GM19468 (cell line): Measurements from ENCODE around the gene KLHL2.
A peak's percentile ranks its signal among the peaks of the same experiment; 100 is the strongest.
"Not testable (repeated sequence)": the region's sequence is repeated elsewhere in the genome, so short reads cannot be mapped to it uniquely, and the experiment has no call there.

ENCODE experiments used
- ATAC-seq: cut with Tn5 transposase; IDR thresholded peaks from one replicate; pipeline ENCODE4 v1.9.1; 2021; ENCODE audit warnings: mild to moderate bottlenecking, moderate library complexity, moderate number of reproducible peaks; ENCODE audit not compliant: unreplicated experiment; ENCODE audit errors: extremely low read depth

KLHL2 gene

GRCh38 chr4:165229490-165230200, 22.3 kb downstream of the KLHL2 start:
- ATAC-seq, result not testable (repeated sequence)

DNA sequence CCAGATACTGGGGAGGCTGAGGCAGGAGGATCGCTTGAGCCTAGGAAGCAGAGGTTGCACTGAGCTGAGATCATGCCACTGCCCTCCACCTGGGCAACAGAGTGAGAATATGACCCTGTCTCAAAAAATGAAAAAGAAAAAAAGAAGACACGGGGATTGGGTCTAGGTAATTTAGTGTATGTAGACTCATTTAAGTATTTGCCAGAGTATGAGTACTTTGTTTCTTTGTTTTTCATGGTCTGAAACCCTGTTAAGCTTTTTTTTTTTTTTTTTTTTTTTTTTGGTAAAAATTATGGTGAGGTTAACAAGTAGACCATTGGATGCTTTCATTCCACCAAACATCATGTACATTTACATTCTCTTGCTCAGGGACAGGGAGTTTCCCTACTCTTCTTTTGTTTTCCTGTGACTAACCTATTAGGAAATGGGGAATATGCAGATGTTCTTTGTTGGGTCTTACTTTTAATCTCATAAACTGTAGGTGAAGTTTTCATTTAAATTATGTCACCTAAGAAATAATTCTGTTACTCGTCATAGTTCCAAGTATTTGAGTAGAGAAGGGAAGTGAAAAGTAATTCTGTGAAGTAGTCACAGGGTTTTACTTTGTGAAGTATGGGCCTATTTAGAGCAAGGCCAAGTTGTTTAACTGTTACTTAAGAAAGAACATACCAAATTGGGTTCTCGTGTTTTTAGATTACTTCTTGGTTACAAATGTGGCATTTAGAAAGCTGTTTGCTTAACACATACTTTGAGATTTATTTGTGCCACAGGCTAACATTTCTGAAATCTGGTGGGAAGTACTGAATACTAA, 25.5 kb downstream of the KLHL2 start:
- not testable (repeated sequence) for ATAC-seq

- no peak for ATAC-seq
Measured at GRCh38 chr4:165234766-165235165, 27.4 kb downstream of the KLHL2 start.

- ATAC-seq, result not testable (repeated sequence)
Measured at GRCh38 chr4:165236852-165237251, 29.5 kb downstream of the KLHL2 start.

DNA sequence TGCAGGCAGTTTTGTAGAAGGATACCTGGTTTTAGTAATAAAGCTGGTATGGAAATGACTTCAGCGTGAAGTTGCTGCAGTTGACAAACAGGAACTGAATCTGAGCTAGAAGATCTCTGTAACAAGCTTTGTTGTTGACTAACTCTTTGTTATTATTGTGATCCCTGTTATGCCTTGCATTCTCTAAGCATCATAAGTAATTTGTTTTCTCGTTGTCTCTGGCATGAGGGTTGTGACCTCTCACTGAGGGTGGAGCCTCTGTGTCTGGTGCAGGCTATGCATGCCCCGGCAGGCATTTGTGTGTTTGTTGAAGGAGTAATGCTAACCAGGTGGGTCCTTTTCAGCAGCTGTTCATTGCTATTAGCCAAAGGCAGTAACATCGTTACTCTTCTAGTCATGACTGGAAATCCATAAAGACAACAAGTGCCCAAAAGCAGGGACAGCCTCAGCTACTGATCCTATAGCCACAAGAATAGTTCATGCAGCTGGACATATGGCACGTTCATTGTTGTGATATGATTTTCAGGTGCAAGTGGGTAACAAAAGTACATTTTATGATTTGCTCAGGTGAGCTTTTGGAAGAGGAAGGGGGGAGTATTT, 30.8 kb downstream of the KLHL2 start:
- ATAC-seq, result not testable (repeated sequence)

- not testable (repeated sequence) for ATAC-seq
Measured at GRCh38 chr4:165240761-165241160, 33.4 kb downstream of the KLHL2 start.

- not testable (repeated sequence) for ATAC-seq
Measured at GRCh38 chr4:165244148-165244547, 36.8 kb downstream of the KLHL2 start.

DNA sequence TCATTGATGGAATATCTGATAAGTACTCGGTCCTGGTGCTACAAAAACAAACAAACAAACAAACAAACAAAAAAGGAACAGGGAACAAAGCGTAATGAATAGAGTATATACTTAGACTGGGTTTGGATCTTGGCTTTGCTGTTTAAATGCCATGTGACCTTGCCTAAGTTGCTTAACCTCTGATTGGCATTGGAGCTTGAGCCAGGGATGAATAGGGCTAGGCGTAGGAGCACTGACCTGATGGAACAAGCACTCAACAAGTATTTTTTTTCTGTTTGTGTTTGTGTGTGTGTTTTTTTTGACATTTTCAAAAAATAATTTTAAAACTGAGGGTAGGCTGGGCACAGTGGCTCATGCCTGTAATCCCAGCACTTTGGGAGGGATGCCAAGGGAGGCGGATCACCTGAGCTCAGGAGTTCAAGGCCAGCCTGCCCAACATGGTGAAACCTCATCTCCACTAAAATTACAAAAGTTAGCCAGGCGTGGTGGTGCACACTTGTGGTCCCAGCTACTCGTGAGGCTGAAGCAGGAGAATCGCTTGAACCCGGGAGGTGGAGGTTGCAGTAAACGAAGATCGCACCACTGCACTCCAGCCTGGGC, 37.3 kb downstream of the KLHL2 start:
- not testable (repeated sequence) for ATAC-seq

DNA sequence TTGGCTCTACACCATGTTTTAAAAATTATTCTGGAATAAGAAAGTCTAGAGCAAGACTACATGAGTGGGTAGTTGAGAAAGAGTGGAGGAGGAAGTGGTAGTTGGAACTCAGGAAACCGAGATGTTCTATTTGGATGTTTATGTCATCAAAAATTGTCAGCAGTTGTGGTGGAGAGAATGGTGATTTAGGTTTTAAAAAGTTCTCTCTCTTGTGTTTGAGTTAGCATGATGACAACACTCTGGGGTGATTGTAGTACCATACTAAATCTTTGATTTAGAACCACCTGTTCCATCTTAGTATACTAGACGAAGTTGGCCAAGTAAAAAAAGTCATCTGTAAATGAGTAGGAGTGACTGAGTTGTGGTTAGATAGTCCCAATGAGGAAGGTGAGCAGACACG, 40.7 kb downstream of the KLHL2 start:
- no peak for ATAC-seq

GRCh38 chr4:165248904-165249303, 41.5 kb downstream of the KLHL2 start:
- not testable (repeated sequence) for ATAC-seq

- not testable (repeated sequence) for ATAC-seq
Measured at GRCh38 chr4:165254771-165255170, 47.4 kb downstream of the KLHL2 start.

DNA sequence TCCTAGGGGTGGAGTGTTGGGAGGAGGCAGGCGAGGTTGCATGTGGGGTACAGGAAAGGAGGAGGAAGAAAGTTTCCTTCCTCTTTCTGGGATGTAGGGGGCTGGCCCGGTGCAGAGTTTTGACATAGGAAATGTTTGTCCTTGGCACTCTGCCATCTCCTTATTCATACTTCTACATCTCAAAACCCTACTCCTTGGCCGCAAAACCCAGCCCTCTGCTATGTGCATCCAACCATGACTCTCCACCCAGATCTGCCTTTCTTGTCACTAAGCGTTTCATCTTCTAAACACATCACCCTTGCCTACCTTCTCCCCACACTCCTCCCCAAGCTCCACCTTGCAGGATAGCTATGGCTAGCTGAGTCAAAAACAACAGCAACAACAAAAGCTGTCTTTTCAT, 48.1 kb downstream of the KLHL2 start:
- peak; percentile 99 for ATAC-seq

DNA sequence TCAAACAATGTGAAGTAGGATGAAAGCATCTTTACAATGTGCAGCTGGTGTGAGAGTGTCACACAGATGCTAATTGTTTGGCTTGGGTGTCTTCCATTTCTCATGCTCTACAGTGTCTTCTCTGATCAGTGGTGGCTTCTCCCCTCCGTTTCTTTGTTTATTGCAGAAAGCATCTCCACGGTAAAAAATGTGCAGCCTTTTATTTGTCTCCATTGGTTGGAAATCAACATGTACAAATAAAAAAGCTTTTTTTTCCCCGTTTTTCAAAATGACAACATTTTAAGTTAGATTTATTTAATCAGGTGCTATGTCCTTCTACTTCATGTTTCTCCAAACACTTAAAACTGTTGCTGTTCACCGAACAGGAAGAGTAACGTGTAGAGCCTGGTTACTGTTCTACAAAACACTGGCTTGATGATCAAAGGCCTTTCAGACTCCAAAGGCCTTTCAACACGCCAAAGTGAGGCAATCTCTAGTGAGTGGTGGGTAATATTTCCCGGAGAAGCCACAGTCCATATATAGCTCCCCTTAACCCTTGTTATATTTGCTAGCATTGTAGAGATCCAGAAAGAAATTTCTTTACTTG, 48.8 kb downstream of the KLHL2 start:
- not testable (repeated sequence) for ATAC-seq

DNA sequence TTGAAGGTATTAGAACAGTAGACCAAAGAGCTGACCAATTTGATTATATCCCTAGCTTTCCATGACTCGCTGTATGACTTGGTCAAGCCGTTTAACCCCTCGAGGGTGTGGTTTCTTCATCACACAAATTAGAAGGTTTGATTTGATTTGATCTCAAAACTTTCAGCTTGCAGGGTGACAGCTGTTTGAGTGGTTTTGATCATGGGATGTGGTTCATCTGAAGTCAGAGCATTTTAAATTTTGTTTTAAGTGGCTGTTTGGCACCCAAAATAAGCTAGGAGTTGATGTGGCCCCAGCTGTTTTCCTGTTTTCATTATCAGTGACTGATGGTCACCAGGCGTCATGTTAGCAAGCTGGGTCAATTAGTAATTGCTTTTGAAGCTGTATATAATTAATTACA, 52.4 kb downstream of the KLHL2 start:
- not testable (repeated sequence) for ATAC-seq

DNA sequence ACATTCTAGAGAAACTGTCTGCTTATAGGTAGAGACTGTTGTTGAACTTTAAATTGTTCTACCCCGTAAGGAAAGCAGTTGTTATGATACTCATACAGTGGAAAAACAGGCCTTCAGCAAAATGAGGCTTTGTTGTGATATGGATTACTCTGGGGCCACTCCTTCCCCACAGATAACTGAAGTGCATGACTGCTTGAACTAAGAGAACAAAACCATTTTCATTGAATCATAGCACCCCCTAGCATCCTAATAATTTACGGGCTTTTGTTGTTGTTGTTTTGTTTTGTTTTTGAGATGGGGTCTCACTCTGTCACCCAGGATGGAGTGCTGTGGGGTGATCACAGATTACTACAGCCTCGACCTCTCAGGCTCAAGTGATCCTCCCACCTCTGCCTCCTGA, 54.9 kb downstream of the KLHL2 start:
- ATAC-seq, result not testable (repeated sequence)

- not testable (repeated sequence) for ATAC-seq
Measured at GRCh38 chr4:165263466-165263865, 56.1 kb downstream of the KLHL2 start.

- not testable (repeated sequence) for ATAC-seq
Measured at GRCh38 chr4:165269931-165270330, 62.6 kb downstream of the KLHL2 start.

DNA sequence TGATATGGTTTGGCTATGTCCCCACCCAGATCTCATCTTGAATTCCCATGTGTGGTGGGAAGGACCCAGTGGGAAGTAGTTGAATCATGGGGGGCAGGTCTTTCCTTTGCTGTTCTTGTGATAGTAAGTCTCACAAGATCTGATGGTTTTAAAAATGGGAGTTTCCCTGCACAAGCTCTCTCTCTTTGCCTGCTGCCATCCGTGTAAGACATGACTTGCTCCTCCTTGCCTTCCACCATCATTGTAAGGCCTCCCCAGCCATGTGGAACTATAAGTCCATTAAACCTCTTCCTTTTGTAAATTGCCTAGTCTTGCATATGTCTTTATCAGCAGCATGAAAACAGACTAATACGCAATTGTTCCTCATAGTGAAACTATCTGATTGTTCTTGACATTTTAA, 66.1 kb downstream of the KLHL2 start:
- ATAC-seq, result not testable (repeated sequence)

DNA sequence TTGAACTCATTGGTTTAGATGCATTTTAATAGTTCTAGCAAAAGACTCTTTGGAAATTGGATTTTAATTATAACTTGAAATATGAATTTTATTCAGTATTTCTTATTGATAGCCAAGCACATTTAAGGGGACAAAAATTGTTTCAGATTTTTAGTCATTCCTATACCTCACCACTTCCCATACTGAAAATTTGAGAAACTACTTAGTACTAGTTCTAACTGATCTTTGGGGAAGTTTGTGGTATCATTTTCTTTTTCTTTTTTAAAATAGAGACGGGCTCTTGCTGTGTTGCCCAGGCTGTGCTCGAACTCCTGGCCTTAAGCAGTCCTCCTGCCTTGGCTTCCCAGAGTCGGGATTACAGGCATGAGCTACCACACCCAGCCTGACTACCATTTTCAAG, 68.0 kb downstream of the KLHL2 start:
- ATAC-seq, result not testable (repeated sequence)

- not testable (repeated sequence) for ATAC-seq
Measured at GRCh38 chr4:165279531-165279930, 72.2 kb downstream of the KLHL2 start.
